GM18511 (cell line): Measurements from ENCODE around the gene DOCK1.

Experiments
- ATAC-seq: cut with Tn5 transposase; IDR thresholded peaks from one replicate; pipeline ENCODE4 v1.9.1; 2021; ENCODE audit warnings: mild to moderate bottlenecking, moderate library complexity; ENCODE audit not compliant: unreplicated experiment

The DOCK1 gene

GRCh38 chr10:126949161-126949503, 43.9 kb downstream of the DOCK1 start:
- ATAC-seq: no peak

DNA sequence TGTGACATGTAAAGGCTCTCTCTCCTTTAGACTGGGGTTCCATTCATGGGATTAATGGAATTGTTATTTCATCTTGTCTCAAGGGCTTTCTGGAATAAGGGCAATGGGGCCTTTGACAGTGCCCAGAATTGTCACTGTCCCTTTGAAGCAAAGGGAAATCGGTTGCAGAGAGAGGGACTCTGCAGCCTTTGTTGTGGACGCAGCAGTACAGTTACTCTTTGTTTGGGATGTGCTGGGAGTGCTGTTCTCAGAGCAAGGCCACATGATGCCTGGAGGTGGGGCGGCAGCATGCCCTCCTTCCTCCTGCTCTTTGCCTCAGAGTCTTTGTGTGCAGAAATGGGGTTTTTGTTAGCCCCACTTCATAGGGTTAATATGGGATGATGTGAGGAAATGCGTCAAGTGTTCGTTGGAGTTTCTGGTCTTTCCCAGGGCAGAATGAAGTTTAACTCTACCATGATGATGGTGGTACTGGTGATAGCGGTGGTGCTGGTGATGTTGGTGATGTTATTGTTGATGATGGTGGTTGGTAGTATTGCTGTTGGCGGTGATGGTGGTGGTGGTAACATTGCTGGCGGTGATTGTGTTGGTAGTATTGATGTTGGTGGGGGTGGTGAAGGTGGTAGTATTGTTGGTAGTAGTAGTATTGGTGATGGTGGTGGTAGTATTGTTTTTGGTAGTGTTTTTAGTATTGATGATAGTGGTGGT, 45.3 kb downstream of the DOCK1 start:
- no peak for ATAC-seq

DNA sequence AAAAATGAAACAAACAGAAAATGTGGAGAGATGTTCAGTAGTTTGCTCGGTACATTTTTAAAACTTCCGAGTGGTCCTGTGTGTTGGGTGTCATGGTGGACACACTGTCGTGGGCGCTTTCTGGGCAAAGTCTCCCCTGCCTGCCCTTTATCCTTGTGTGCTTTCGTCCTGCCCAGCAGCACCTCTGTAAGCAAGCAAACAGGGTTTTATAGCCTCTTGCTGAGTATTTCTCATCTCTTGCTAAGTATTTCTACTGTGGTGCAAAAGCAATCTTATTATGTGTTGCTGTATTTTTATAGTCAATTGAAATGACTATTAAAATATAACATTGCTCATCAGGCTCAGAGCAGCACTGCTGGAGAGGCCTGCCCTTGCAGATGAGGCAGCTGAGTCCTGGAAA, 48.7 kb downstream of the DOCK1 start:
- ATAC-seq: no peak

DNA sequence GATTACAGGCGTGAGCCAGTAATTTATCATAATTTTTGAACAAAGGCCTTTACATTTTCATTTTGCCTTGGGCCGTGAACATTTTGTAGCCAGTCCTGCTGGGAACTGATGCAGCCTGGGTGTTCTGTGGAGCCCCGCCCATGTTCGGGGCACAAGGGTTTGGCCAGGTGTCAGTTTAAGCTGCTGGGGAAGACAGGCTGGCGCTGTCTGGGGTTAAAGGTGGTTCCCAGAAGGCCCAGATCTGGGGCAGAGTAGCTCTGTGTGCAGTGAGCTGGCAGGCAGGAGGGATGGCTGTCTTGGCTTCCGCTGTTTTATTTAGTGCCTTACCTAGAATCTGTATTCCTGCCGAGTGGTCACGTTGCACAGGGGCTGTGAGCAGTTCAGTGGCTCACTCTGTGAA, 50.2 kb downstream of the DOCK1 start:
- no peak for ATAC-seq

DNA sequence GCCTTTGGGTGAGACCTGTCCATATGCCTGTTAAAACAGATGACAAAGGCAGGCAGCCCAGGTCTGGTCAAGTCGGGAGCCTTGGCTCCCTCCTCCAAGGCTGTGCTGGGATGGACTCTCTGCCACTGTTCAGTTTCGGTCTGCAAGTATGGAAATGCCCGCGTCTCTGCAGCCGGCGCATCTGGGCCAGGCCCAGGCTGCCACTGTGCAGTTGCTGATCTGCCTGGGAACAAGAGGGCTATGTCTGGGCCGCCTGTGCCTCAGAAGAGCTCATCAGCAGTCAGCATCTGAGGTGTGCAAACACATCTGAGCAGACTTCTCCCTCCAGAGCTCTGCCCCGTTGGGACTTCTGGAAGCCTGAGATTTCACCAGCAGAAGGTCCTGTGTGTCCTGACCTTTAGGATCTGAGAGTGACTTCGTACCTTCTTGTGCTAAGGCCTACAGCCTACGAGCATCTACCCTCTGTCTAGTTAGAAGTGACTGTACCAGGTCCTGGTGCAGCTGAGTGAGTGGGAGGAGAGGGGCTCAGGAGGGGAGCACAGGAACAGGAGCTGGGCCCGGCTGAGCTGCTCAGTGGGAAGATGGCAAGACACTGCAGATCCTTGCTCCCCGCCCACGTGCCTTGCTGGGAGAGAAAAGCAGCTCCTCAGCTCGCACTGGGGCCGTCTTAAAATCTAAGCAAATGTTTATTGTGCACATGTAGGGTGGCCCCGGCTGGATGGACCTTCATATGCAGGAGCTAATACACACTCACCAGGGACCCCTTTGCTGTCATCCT, 50.9 kb downstream of the DOCK1 start:
- ATAC-seq: no peak

- no peak for ATAC-seq
Observed at GRCh38 chr10:126956712-126957108, 51.5 kb downstream of the DOCK1 start.

- no peak for ATAC-seq
Observed at GRCh38 chr10:126957111-126957510, 51.9 kb downstream of the DOCK1 start.

GRCh38 chr10:126959431-126959830, 54.2 kb downstream of the DOCK1 start:
- no peak for ATAC-seq

GRCh38 chr10:126959906-126960685, 54.9 kb downstream of the DOCK1 start:
- no peak for ATAC-seq

- no peak for ATAC-seq
Observed at GRCh38 chr10:126963354-126963753, 58.1 kb downstream of the DOCK1 start.

DNA sequence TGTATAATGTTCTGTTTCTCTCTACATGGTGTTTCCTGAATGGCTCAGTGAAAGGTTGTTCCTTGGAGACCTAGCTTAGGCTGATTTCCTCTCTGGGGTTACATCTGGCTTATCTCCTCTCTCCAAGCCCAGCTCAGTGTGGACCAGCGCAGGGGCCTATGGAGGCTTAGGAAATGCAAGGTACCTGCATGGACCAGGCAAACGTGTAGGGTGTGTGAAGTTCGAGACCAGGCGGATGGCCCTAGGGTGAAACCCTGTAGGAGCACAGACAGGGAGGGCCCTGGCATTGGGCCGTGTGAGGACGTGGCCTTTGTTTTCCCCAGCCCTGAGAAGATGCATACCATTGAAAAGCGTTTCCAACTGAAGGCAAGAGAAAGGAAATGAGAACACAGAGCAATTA, 59.0 kb downstream of the DOCK1 start:
- ATAC-seq: no peak

DNA sequence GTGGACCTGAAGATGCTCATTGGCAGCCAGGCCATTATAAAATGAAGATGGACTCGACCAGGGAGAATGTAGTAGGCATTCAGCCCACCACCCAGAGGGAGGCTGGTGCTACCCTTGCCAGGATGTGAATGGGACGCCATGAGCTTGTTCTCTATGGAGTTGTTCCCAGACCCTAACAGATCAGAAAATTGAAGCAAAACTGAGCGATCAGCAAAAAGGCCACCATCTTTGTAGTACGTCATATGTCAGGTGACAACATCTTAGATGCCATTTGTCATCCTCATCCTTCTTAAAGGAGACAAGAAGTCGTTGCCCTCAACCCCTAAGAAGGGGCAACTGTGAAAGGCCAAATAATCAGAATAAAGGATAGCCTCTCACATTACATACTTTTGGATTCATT, 61.7 kb downstream of the DOCK1 start:
- no peak for ATAC-seq

GRCh38 chr10:126969310-126969709, 64.1 kb downstream of the DOCK1 start:
- ATAC-seq: no peak

- ATAC-seq: no peak
Observed at GRCh38 chr10:126972635-126973414, 67.6 kb downstream of the DOCK1 start.

DNA sequence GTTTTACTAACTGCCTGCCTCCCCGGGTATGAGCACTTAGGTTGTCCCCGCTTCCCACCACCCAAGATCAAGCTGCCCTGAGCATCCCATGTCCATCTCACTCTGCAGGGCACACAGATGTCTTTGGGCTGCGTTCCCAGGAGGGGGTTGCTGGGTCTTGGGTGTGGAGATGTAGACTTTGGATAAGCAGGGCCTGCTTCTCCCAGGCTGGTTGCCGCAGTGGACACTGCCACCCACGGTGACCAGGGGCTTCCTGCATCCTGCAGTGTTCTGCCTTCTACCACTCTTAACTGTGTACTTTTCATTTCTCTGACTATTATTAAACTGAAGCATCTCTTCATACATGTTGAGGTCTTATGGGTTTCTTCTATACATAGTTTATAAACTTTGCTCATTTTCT, 70.0 kb downstream of the DOCK1 start:
- no peak for ATAC-seq

DNA sequence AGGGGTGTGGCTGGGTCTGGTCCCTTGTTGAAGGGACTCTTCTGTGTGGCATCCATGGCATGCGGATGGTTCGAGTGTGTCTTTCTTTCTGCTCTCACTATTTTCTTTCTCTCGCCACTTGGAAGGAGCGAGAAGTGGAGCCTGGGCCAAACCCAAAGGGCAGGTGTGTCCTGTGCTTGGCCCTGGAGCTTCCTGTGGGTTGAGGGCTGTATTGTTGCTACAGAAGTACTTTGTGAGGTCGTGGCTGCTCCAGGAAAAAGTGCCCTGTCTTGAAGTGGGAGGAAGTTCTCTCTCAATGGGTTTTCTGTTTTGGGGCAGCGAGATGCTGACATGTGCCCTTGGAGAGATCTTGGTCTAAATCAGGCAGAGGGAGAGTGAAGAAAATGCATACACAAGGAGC, 72.0 kb downstream of the DOCK1 start:
- ATAC-seq: no peak

GRCh38 chr10:126979311-126979710, 74.1 kb downstream of the DOCK1 start:
- ATAC-seq: no peak

- no peak for ATAC-seq
Observed at GRCh38 chr10:126993208-126993607, 88.0 kb downstream of the DOCK1 start.

DNA sequence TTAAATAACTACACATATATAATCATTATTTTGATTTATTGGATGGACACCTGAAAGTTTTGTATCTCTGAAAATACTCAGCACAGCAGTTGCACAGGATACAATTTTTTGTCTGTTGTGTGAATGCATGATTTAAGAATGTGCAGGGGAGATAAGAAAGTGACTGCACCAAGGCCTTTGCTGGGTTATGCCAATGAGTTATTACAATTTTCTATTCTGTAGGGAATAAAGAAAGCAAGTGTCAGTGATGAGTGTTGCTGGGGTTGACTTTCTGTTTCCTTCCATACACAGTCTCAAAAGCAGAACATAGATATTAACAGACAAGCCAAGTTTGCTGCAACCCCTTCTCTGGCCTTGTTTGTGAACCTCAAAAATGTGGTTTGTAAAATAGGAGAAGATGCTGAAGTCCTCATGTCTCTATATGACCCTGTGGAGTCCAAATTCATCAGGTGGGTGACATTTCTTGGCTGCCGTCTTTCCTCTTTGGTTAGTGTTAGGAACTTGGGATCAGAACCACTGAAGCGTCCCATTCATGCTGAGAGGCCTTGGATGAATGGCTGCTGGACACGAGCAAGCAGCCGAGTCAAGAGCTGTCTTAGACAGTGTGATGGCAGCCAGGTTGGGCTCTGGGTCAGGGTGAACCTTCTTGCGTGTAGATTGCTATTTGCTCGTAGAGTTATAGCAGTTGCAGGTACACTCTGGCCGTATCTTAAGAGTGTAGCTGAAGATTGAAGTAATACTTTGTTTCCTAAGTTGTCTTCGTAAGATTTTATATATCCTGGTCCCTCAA, 92.8 kb downstream of the DOCK1 start:
- ATAC-seq: no peak

GRCh38 chr10:127000598-127000997, 95.4 kb downstream of the DOCK1 start:
- no peak for ATAC-seq
